Measurements from ENCODE around the gene CHP2.
A peak's percentile ranks its signal among the peaks of the same experiment; 100 is the strongest.

GRCh38 chr16:23801378-23801777 lies 46.6 kb downstream of the CHP2 start:
- TF ChIP-seq EZH2phosphoT487 (IDR thresholded peaks at IDR 0.05; ENCODE audit: low read length) (no peak), CTCF (IDR thresholded peaks at IDR 0.05; ENCODE audit: low read length) (peak; percentile 66), EZH2 (optimal IDR thresholded peaks at IDR 0.05; ENCODE audit: low read depth, low read length) (no peak)
